ENCODE measurements around the gene LHFPL2. TPM values are rescaled to one million over a fixed set of nuclear protein-coding genes. Genes with fewer than 3 reads are reported as not detected.

LHFPL2 gene
- total RNA-seq, 1 donor from 2014 or later = 113 TPM

- no peaks in the 10 kb centered on the region for H3K9me3 Mint-ChIP-seq (ENCODE audit: unreplicated experiment)
- DNase-seq (ENCODE audit: extremely low spot score, unreplicated experiment) = no peak
- H3K4me1 Mint-ChIP-seq (ENCODE audit: unreplicated experiment) = peaks cover 51% of the 10 kb centered on the region
- no peaks in the 10 kb centered on the region for H3K27me3 Mint-ChIP-seq (ENCODE audit: unreplicated experiment)
- TF ChIP-seq CTCF (IDR thresholded peaks at IDR 0.05) = no peak
- H3K27ac Mint-ChIP-seq (ENCODE audit: unreplicated experiment) = peak overlapping the region; percentile 98
- no peaks in the 10 kb centered on the region for H3K36me3 Mint-ChIP-seq (ENCODE audit: unreplicated experiment)
- no peak overlapping the region for H3K4me3 Mint-ChIP-seq (ENCODE audit: unreplicated experiment)
Measured at GRCh38 chr5:78534905-78535200, 113.7 kb downstream of the LHFPL2 start.

GRCh38 chr5:78534148-78534904 lies 114.2 kb downstream of the LHFPL2 start:
- no peak for TF ChIP-seq CTCF (IDR thresholded peaks at IDR 0.05)
- DNase-seq (ENCODE audit: extremely low spot score, unreplicated experiment) = no peak
- Mint-ChIP-seq H3K9me3 (ENCODE audit: unreplicated experiment) (no peaks in the 10 kb centered on the region), H3K36me3 (ENCODE audit: unreplicated experiment) (no peaks in the 10 kb centered on the region), H3K27me3 (ENCODE audit: unreplicated experiment) (no peaks in the 10 kb centered on the region), H3K4me1 (ENCODE audit: unreplicated experiment) (peaks cover 55% of the 10 kb centered on the region), H3K4me3 (ENCODE audit: unreplicated experiment) (no peak overlapping the region), H3K27ac (ENCODE audit: unreplicated experiment) (peak overlapping the region; percentile 98)

- TF ChIP-seq CTCF (IDR thresholded peaks at IDR 0.05) = peak; percentile 50
- peak overlapping the region; percentile 98 for H3K27ac Mint-ChIP-seq (ENCODE audit: unreplicated experiment)
- H3K27me3 Mint-ChIP-seq (ENCODE audit: unreplicated experiment) = no peaks in the 10 kb centered on the region
- H3K4me1 Mint-ChIP-seq (ENCODE audit: unreplicated experiment) = peaks cover 64% of the 10 kb centered on the region
- no peak overlapping the region for H3K4me3 Mint-ChIP-seq (ENCODE audit: unreplicated experiment)
- no peaks in the 10 kb centered on the region for H3K9me3 Mint-ChIP-seq (ENCODE audit: unreplicated experiment)
- no peak for DNase-seq (ENCODE audit: extremely low spot score, unreplicated experiment)
- H3K36me3 Mint-ChIP-seq (ENCODE audit: unreplicated experiment) = no peaks in the 10 kb centered on the region
Measured at GRCh38 chr5:78533356-78533755, 115.2 kb downstream of the LHFPL2 start.

DNA sequence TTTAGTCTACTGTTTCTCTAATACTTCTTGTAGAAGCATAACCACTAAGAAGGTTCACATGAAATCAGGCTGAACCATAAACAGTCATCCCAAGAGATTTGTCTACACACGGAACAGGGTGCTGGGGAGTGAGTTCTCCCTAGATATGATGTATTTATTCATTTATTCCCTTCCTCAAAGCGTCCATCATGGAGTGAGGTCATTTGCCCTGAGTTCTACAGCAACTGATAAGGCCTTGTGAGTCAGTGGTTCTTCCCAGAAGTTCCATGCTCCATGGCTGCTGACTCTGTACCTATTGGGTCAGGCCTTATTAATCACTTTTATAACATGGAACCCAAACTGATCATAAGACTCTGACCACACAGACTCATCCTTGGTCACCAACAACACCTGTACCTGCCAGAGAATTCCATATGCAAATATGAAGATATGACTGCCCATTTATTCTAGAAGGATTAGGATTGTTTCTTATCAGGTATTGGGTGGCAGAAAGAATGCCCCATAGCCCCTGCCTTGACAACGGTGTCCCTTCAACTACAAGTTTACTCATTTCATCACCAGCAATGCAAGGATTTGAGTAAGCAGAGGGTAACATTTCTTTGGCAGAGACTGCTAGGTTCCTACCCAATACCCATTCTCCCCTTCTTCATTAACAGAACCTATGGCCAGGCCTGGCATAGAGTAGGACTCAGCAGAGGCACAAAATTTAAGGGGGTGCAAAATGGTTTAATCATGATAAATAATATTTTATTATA lies 118.1 kb downstream of the LHFPL2 start:
- H3K4me3 Mint-ChIP-seq (ENCODE audit: unreplicated experiment) = no peak overlapping the region
- H3K36me3 Mint-ChIP-seq (ENCODE audit: unreplicated experiment) = no peaks in the 10 kb centered on the region
- no peak for DNase-seq (ENCODE audit: extremely low spot score, unreplicated experiment)
- no peaks in the 10 kb centered on the region for H3K27me3 Mint-ChIP-seq (ENCODE audit: unreplicated experiment)
- peaks cover 79% of the 10 kb centered on the region for H3K4me1 Mint-ChIP-seq (ENCODE audit: unreplicated experiment)
- TF ChIP-seq CTCF (IDR thresholded peaks at IDR 0.05) = no peak
- H3K9me3 Mint-ChIP-seq (ENCODE audit: unreplicated experiment) = no peaks in the 10 kb centered on the region
- peak overlapping the region; percentile 82 for H3K27ac Mint-ChIP-seq (ENCODE audit: unreplicated experiment)

GRCh38 chr5:78527925-78528324 lies 120.6 kb downstream of the LHFPL2 start:
- H3K36me3 Mint-ChIP-seq (ENCODE audit: unreplicated experiment) = peaks cover 10% of the 10 kb centered on the region
- peak overlapping the region; percentile 97 for H3K27ac Mint-ChIP-seq (ENCODE audit: unreplicated experiment)
- no peaks in the 10 kb centered on the region for H3K9me3 Mint-ChIP-seq (ENCODE audit: unreplicated experiment)
- no peak overlapping the region for H3K4me3 Mint-ChIP-seq (ENCODE audit: unreplicated experiment)
- H3K4me1 Mint-ChIP-seq (ENCODE audit: unreplicated experiment) = peaks cover 80% of the 10 kb centered on the region
- TF ChIP-seq CTCF (IDR thresholded peaks at IDR 0.05) = no peak
- H3K27me3 Mint-ChIP-seq (ENCODE audit: unreplicated experiment) = no peaks in the 10 kb centered on the region
- no peak for DNase-seq (ENCODE audit: extremely low spot score, unreplicated experiment)
